Stomach (tissue), 4 donors: ENCODE results near the gene WNT3A.

Experiments used
- EP300 ChIP-seq: sonication (generic); formaldehyde crosslinking; IDR thresholded peaks from one replicate; pipeline ENCODE4 v1.6.1; 2017; ENCODE audit warnings: antibody characterized with exemption
- POLR2A ChIP-seq, 4 donors: fragments of 450-650 bp; IDR thresholded peaks; one replicate each; pipeline ENCODE4 v1.6.1; 2016; ENCODE audit warnings: antibody characterized with exemption in 4 of 4, control low read depth in 2 of 4, mild to moderate bottlenecking in 1 of 4, moderate library complexity in 1 of 4
- POLR2AphosphoS5 ChIP-seq, 3 donors: sonication (generic); formaldehyde crosslinking; IDR thresholded peaks; one replicate each; pipeline ENCODE4 v1.6.1; 2016; ENCODE audit warnings: antibody characterized with exemption in 3 of 3
- TF ChIP-seq, protein P1 (sequence below), 7 experiments: fragments of 450-650 bp in 4 of 7; fragments of 200-600 bp in 3 of 7; sonication (generic) in 3 of 7; IDR thresholded peaks; one replicate each; pipeline ENCODE4 v1.5.1; 2016 to 2019; ENCODE audit warnings: antibody characterized with exemption in 7 of 7, control low read depth in 2 of 7, mild to moderate bottlenecking in 1 of 7

DNA sequence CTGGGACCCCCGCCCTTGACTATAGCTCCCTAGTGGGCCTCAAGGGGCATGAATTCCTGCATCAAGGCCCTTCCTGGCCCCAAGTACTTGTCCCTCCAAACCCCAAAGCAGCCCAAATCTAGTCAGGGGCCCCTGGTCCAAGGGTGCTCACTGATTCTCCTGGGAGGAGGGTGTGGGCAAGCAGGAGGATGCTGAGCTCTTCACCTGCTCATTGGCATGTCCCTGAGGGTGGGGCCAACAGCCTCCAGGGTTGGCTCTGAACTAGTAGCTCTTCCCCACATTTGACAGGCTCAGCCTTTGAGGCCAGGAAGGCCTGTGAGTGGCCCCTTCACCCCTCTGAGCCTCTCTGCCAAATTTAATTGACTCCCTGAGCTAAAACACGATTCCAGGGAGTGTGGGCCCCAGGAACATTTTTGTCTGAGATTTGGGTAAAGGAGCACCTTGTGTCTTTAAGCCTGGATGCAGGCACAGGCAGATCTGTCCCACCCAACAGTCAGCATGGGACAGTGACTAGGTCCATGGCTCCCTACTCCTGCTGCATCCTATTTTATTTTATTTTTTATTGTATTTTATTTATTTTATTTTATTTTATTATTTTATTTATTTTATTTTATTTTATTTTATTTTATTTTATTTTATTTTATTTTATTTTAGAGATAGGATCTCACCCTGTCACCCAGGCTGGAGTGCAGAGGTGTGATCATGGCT is 48.0 kb upstream of the WNT3A start:
- TF ChIP-seq, protein P1, sequence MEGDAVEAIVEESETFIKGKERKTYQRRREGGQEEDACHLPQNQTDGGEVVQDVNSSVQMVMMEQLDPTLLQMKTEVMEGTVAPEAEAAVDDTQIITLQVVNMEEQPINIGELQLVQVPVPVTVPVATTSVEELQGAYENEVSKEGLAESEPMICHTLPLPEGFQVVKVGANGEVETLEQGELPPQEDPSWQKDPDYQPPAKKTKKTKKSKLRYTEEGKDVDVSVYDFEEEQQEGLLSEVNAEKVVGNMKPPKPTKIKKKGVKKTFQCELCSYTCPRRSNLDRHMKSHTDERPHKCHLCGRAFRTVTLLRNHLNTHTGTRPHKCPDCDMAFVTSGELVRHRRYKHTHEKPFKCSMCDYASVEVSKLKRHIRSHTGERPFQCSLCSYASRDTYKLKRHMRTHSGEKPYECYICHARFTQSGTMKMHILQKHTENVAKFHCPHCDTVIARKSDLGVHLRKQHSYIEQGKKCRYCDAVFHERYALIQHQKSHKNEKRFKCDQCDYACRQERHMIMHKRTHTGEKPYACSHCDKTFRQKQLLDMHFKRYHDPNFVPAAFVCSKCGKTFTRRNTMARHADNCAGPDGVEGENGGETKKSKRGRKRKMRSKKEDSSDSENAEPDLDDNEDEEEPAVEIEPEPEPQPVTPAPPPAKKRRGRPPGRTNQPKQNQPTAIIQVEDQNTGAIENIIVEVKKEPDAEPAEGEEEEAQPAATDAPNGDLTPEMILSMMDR (IDR thresholded peaks at IDR 0.05), result no peak
- no peak for TF ChIP-seq EP300
- no peak for TF ChIP-seq POLR2A (IDR thresholded peaks at IDR 0.05)
- no peak for TF ChIP-seq POLR2AphosphoS5 (IDR thresholded peaks at IDR 0.05)
